WTC11 (cell line): ENCODE measurements around the gene KRTAP19-5.

ENCODE experiments used
- CTCF ChIP-seq: fragments of 200-600 bp; IDR thresholded peaks from 2 replicates; pipeline ENCODE4 v1.8.0; 2022; ENCODE audit warnings: antibody characterized with exemption
- E2F5 ChIP-seq: sonication (generic); formaldehyde crosslinking; IDR thresholded peaks from 2 replicates; pipeline ENCODE4 v1.8.1; 2022; ENCODE audit warnings: mild to moderate bottlenecking, moderate library complexity, missing genetic modification reagents
- FOXP1 ChIP-seq: sonication (generic); formaldehyde crosslinking; IDR thresholded peaks from 2 replicates; pipeline ENCODE4 v1.8.0; 2022; ENCODE audit warnings: missing genetic modification reagents, mild to moderate bottlenecking, moderate library complexity, borderline replicate concordance
- SP1 ChIP-seq: sonication (generic); formaldehyde crosslinking; conservative IDR thresholded peaks from 2 replicates; pipeline ENCODE4 v1.8.1; 2022; ENCODE audit warnings: missing genetic modification reagents
- ZBTB21 ChIP-seq: sonication (generic); formaldehyde crosslinking; IDR thresholded peaks from 2 replicates; pipeline ENCODE4 v1.8.1; 2023; ENCODE audit warnings: mild to moderate bottlenecking, missing genetic modification reagents, borderline replicate concordance
- ZNF416 ChIP-seq: fragments of 250-450 bp; sonication (Bioruptor Pico); IDR thresholded peaks from 2 replicates; pipeline ENCODE4 v1.9.0; 2021; ENCODE audit warnings: mild to moderate bottlenecking, inconsistent platforms
- ZNF423 ChIP-seq: fragments of 250-450 bp; sonication (Bioruptor Pico); IDR thresholded peaks from 2 replicates; pipeline ENCODE4 v2.1.2; 2022; ENCODE audit warnings: mild to moderate bottlenecking, moderate library complexity
- ZNF512 ChIP-seq: sonication (generic); formaldehyde crosslinking; IDR thresholded peaks from 2 replicates; pipeline ENCODE4 v1.8.1; 2022; ENCODE audit warnings: missing genetic modification reagents, borderline replicate concordance
- TF ChIP-seq, protein P1 (sequence below): sonication (generic); formaldehyde crosslinking; IDR thresholded peaks from 2 replicates; pipeline ENCODE4 v1.8.1; 2023; ENCODE audit warnings: mild to moderate bottlenecking, missing genetic modification reagents, moderate library complexity

GRCh38 chr21:30502041-30502440 lies at the start of gene KRTAP19-5:
- no peak for TF ChIP-seq SP1 (CRISPR knock-in tag)
- TF ChIP-seq, protein P1, sequence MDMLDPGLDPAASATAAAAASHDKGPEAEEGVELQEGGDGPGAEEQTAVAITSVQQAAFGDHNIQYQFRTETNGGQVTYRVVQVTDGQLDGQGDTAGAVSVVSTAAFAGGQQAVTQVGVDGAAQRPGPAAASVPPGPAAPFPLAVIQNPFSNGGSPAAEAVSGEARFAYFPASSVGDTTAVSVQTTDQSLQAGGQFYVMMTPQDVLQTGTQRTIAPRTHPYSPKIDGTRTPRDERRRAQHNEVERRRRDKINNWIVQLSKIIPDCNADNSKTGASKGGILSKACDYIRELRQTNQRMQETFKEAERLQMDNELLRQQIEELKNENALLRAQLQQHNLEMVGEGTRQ (CRISPR knock-in tag), result no peak
- no peak for TF ChIP-seq ZBTB21 (CRISPR knock-in tag)
- no peak for TF ChIP-seq ZNF416 (CRISPR knock-in tag)
- no peak for TF ChIP-seq CTCF
- no peak for TF ChIP-seq ZNF512 (CRISPR knock-in tag)
- no peak for TF ChIP-seq ZNF423
- no peak for TF ChIP-seq E2F5
- TF ChIP-seq FOXP1 (CRISPR knock-in tag), result no peak
